Prostate gland (tissue), 2 donors: ENCODE measurements around the gene MLH1. TPM values are rescaled to one million over a fixed set of nuclear protein-coding genes. Genes with fewer than 3 reads are reported as not detected.
"Not testable (repeated sequence)": the region's sequence is repeated elsewhere in the genome, so short reads cannot be mapped to it uniquely, and the experiment has no call there.

ENCODE experiments used
- DNase-seq: peaks from one replicate; pipeline ENCODE4 v3.0.0-alpha.2; 2019; ENCODE audit warnings: low spot score
- H3K27ac ChIP-seq, 2 donors: fragments of 200-600 bp; sonication (generic); 2 replicates each; pipeline ENCODE4 v1.5.1; 2017 to 2019
- H3K27me3 ChIP-seq: fragments of 200-600 bp; sonication (generic); replicated peaks from 2 replicates; pipeline ENCODE4 v1.5.1; 2019; ENCODE audit not compliant: insufficient read depth
- H3K36me3 ChIP-seq, 2 donors: fragments of 200-600 bp; sonication (generic); 1 replicate in 1 of 2; 2 replicates in 1 of 2; pipeline versions ENCODE4 v1.5.1 to v1.8.1; 2017 to 2019
- H3K4me1 ChIP-seq: fragments of 200-600 bp; sonication (generic); replicated peaks from 2 replicates; pipeline ENCODE4 v1.5.1; 2019
- H3K4me3 ChIP-seq, 2 donors: fragments of 200-600 bp; sonication (generic); 2 replicates each; pipeline ENCODE4 v1.5.1; 2017 to 2019
- H3K9me3 ChIP-seq: fragments of 200-600 bp; sonication (generic); 2 replicates; pipeline ENCODE4 v1.5.1; 2017
- CTCF ChIP-seq, 4 experiments: fragments of 200-600 bp in 2 of 4; fragments of 450-650 bp in 2 of 4; sonication (generic) in 2 of 4; IDR thresholded peaks; 1 replicate in 3 of 4; 2 replicates in 1 of 4; pipeline ENCODE4 v1.5.1; 2016 to 2019; ENCODE audit warnings: antibody characterized with exemption in 4 of 4, mild to moderate bottlenecking in 2 of 4, moderate library complexity in 2 of 4
- POLR2A ChIP-seq: fragments of 450-650 bp; IDR thresholded peaks from one replicate; pipeline ENCODE4 v1.6.1; 2016; ENCODE audit warnings: antibody characterized with exemption, mild to moderate bottlenecking
- POLR2AphosphoS5 ChIP-seq: sonication (generic); formaldehyde crosslinking; IDR thresholded peaks from one replicate; pipeline ENCODE4 v1.6.1; 2017; ENCODE audit warnings: antibody characterized with exemption
- WGBS: methylation state at CpG from one replicate; pipeline ENCODE4 v1.1.5; 2018; 5-methylcytosine and 5-hydroxymethylcytosine counted together
- intact Hi-C: fragments of 100-400 bp; cut with DNase I; formaldehyde crosslinking; loops from one replicate; pipeline ENCODE4 v1.14.2; 2022
- total RNA-seq, 2 donors: library from RNA; depleted of rRNA; stranded (reverse); fragments of >200 nt; gene quantifications; one replicate each; pipeline ENCODE4 v1.1.0, GENCODE V29; 2016

MLH1 gene
- total RNA-seq, 2 donors from 2014 or later = 49.5 to 50.3 TPM

- H3K4me1 ChIP-seq = peaks cover 8% of the 10 kb centered on the region
- H3K9me3 ChIP-seq = no peaks in the 10 kb centered on the region
- WGBS = 67% methylated on average over 3 of the region's 3 CpGs
- peaks cover 0 to 4% of the 10 kb centered on the region in 2 donors for H3K36me3 ChIP-seq
- no peak overlapping the region for H3K4me3 ChIP-seq
- TF ChIP-seq POLR2A = no peak
- TF ChIP-seq CTCF (IDR thresholded peaks at IDR 0.05) = no peak
- peak; percentile 35 for TF ChIP-seq POLR2AphosphoS5
- no peaks in the 10 kb centered on the region for H3K27me3 ChIP-seq
- intact Hi-C loops = no loop called here
- DNase-seq = no peak
- peak overlapping the region; percentile 61 to 70 for H3K27ac ChIP-seq
These were observed 61.1 kb downstream of the MLH1 start for GRCh38 chr3:37054370-37054769.

- 94% methylated on average over 8 of the region's 8 CpGs for WGBS
- H3K4me3 ChIP-seq, H3K36me3 ChIP-seq, intact Hi-C loops, DNase-seq, H3K9me3 ChIP-seq, H3K27me3 ChIP-seq, H3K4me1 ChIP-seq: not testable (repeated sequence)
- H3K27ac ChIP-seq = peak overlapping the region; percentile 61 to 70
These were observed 61.8 kb downstream of the MLH1 start for GRCh38 chr3:37055077-37055476.

- TF ChIP-seq POLR2A = no peak
- no peak for TF ChIP-seq POLR2AphosphoS5
- TF ChIP-seq CTCF (IDR thresholded peaks at IDR 0.05) = no peak
- H3K9me3 ChIP-seq = no peaks in the 10 kb centered on the region
- peaks cover 8% of the 10 kb centered on the region for H3K4me1 ChIP-seq
- no peak overlapping the region for H3K4me3 ChIP-seq
- H3K27me3 ChIP-seq = no peaks in the 10 kb centered on the region
- intact Hi-C loops = no loop called here
- H3K36me3 ChIP-seq = peaks cover 0 to 2% of the 10 kb centered on the region in 2 donors
- peak overlapping the region; percentile 15 to 70 for H3K27ac ChIP-seq
- DNase-seq = no peak
These were observed 63.5 kb downstream of the MLH1 start for GRCh38 chr3:37056826-37057225.

- peaks cover 5 to 6% of the 10 kb centered on the region in 2 donors for H3K36me3 ChIP-seq
- DNase-seq = no peak
- H3K27ac ChIP-seq = peak overlapping the region in 1 of 2 donors; percentile 70
- H3K4me3 ChIP-seq = no peak overlapping the region
- intact Hi-C loops = no loop called here
- no peaks in the 10 kb centered on the region for H3K27me3 ChIP-seq
- H3K4me1 ChIP-seq = peaks cover 8% of the 10 kb centered on the region
- TF ChIP-seq POLR2A (no peak), CTCF (IDR thresholded peaks at IDR 0.05) (no peak), POLR2AphosphoS5 (no peak)
- H3K9me3 ChIP-seq = no peaks in the 10 kb centered on the region
- WGBS = 92% methylated on average over 5 of the region's 5 CpGs
These were observed 64.8 kb downstream of the MLH1 start for GRCh38 chr3:37058117-37058516.

- H3K36me3 ChIP-seq = peaks cover 4 to 5% of the 10 kb centered on the region in 2 donors
- no peak for DNase-seq
- no peak for TF ChIP-seq POLR2A
- peak overlapping the region in 1 of 2 donors; percentile 57 for H3K27ac ChIP-seq
- H3K4me1 ChIP-seq = no peaks in the 10 kb centered on the region
- H3K9me3 ChIP-seq = no peaks in the 10 kb centered on the region
- 58% methylated on average over 3 of the region's 3 CpGs for whole genome bisulfite sequencing
- intact Hi-C loops = no loop called here
- H3K27me3 ChIP-seq = no peaks in the 10 kb centered on the region
- H3K4me3 ChIP-seq = no peak overlapping the region
These were observed 71.4 kb downstream of the MLH1 start for GRCh38 chr3:37064747-37065146.

GRCh38 chr3:37067577-37067976 lies 74.3 kb downstream of the MLH1 start:
- Histone ChIP-seq H3K4me3 (no peak overlapping the region), H3K4me1 (no peaks in the 10 kb centered on the region), H3K36me3 (peaks cover 0 to 4% of the 10 kb centered on the region in 2 donors), H3K27me3 (no peaks in the 10 kb centered on the region), H3K9me3 (no peaks in the 10 kb centered on the region), H3K27ac (peak overlapping the region in 1 of 2 donors; percentile 17)
- 91% methylated on average over 3 of the region's 3 CpGs for WGBS
- intact Hi-C loops = no loop called here
- no peak for DNase-seq
- TF ChIP-seq POLR2A = no peak
- TF ChIP-seq POLR2AphosphoS5 = no peak
- TF ChIP-seq CTCF (IDR thresholded peaks at IDR 0.05) = no peak
